Mucosa of stomach (tissue), 1 donor: ENCODE measurements around the gene STAT4.

Experiments
- H3K27me3 ChIP-seq: one replicate; pipeline ENCODE4 v1.7.0; 2013; ENCODE audit warnings: mild to moderate bottlenecking, low read length; ENCODE audit not compliant: control insufficient read depth, insufficient read depth
- H3K36me3 ChIP-seq: one replicate; pipeline ENCODE4 v1.7.0; 2013; ENCODE audit warnings: low read length; ENCODE audit not compliant: control insufficient read depth, insufficient read depth
- H3K4me1 ChIP-seq: one replicate; pipeline ENCODE4 v1.7.0; 2013; ENCODE audit warnings: mild to moderate bottlenecking, low read length; ENCODE audit not compliant: control insufficient read depth, insufficient read depth
- H3K4me3 ChIP-seq: one replicate; pipeline ENCODE4 v1.7.0; 2013; ENCODE audit warnings: low read length
- H3K9ac ChIP-seq: one replicate; pipeline ENCODE4 v1.7.0; 2013; ENCODE audit warnings: mild to moderate bottlenecking, low read length, moderate library complexity
- H3K9me3 ChIP-seq: one replicate; pipeline ENCODE4 v1.7.0; 2013; ENCODE audit warnings: mild to moderate bottlenecking, low read length, moderate library complexity; ENCODE audit not compliant: control insufficient read depth
- donor health status: Pancreatic carcinoma.

Gene STAT4

GRCh38 chr2:191127235-191127634, 23.6 kb downstream of the STAT4 start:
- Histone ChIP-seq H3K4me1 (no peaks in the 10 kb centered on the region), H3K27me3 (no peaks in the 10 kb centered on the region), H3K4me3 (no peak overlapping the region), H3K9ac (no peak overlapping the region), H3K9me3 (no peaks in the 10 kb centered on the region), H3K36me3 (no peaks in the 10 kb centered on the region)

DNA sequence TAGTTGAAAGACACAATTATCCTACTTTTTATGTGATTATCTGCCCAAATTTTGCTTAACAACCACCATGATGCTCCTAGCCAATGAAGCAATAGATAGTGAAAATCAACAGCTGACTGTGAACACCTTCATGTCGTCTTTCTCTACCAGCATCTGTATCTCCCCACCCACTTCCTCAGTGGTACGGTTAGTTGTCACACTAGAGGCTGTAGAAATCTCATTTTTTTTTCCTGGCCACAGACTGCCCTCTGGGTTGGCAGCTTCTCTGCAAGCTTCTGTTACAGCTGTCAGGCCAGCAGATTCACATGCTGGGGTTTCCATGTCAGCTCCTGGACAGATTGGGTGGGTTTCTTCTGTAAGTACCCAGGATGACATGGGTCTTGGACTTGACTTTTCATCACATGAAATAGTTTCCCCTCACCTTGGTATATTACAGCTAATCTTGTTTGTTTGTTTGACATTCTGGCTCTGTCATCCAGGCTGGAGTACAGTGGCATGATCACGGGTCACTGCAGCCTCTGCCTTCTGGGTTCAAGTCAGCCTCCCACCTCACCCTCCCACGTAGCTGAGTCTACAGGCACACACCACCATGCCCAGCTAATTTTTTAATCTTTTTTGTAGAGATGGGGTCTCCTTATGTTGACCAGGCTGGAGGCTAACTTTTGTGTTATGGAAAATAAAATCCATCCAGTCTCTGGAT, 24.3 kb downstream of the STAT4 start:
- H3K9ac ChIP-seq, result no peak overlapping the region
- H3K36me3 ChIP-seq, result no peaks in the 10 kb centered on the region
- H3K4me3 ChIP-seq, result no peak overlapping the region
- H3K4me1 ChIP-seq, result no peaks in the 10 kb centered on the region
- H3K9me3 ChIP-seq, result no peaks in the 10 kb centered on the region
- no peaks in the 10 kb centered on the region for H3K27me3 ChIP-seq

DNA sequence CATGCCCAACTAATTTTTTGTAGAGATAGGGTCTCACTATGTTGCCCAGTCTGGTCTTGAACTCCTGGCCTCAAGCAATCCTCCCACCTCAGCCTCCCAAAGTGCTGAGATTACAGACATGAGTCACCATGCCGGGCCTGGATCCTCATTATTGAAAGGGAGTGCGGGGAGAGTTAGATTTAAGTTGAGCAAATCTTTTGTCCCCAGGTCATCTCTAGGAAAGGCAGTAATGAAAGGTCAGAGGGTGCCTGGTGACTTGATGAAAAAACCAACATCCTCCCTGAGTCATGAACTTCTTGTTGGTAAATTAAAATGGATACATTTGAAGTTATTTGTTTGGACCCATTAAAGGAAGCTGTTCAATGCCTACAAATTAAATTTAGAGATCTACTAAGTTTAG, 25.1 kb downstream of the STAT4 start:
- H3K36me3 ChIP-seq, result no peaks in the 10 kb centered on the region
- H3K9ac ChIP-seq, result no peak overlapping the region
- H3K27me3 ChIP-seq, result no peaks in the 10 kb centered on the region
- H3K4me3 ChIP-seq, result no peak overlapping the region
- no peaks in the 10 kb centered on the region for H3K4me1 ChIP-seq
- no peaks in the 10 kb centered on the region for H3K9me3 ChIP-seq

DNA sequence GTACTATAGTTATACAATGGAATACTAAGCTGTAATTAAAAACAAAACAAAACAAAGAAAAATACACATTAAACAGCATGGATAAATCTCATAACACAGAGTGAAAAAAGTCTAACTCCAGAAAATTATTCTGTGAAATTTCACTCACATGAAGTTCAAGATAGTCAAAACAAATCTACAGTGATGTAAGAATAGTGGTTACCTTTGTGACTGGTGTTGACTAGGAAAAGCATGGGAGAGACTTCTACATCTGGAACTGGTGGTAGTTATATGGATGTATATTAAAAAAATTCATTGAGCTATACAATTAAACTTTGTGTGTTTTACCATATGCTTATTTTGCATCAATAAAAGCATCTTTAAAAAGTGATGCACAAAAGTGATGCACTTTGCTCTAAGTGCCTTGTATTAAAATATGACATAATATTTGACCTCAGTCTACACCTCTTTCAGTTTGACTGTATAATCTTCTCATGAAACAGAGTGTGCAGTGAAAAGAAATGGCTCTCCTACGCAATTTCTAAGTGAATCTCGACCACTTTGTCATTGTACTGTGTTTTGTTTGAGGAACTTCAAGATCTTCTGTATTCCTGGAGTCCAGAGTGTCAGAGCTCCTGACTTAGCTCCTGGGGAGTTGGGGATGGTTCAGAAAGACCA, 28.0 kb downstream of the STAT4 start:
- Histone ChIP-seq H3K9ac (no peak overlapping the region), H3K4me1 (no peaks in the 10 kb centered on the region), H3K9me3 (no peaks in the 10 kb centered on the region), H3K27me3 (no peaks in the 10 kb centered on the region), H3K36me3 (no peaks in the 10 kb centered on the region), H3K4me3 (no peak overlapping the region)

DNA sequence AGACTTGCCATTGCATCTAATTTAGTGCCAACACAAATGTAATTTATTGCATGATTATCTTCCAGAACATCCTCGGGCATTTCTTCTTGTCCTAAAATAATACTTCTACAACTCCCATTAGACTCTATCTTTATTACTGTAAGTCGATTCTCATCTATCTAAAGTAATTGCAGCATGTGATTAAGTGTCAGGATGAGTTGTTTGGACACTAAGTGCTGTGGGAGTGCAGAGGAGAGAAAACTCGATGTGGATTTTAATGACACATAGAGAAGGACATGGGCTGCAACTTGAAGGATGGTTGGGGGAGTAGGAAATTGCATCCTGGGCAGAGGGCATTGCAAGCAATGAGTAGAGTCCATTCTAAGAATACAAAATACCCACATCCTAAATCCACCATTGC, 33.5 kb downstream of the STAT4 start:
- Histone ChIP-seq H3K4me3 (no peak overlapping the region), H3K9ac (no peak overlapping the region), H3K27me3 (no peaks in the 10 kb centered on the region), H3K4me1 (no peaks in the 10 kb centered on the region), H3K36me3 (no peaks in the 10 kb centered on the region), H3K9me3 (no peaks in the 10 kb centered on the region)

DNA sequence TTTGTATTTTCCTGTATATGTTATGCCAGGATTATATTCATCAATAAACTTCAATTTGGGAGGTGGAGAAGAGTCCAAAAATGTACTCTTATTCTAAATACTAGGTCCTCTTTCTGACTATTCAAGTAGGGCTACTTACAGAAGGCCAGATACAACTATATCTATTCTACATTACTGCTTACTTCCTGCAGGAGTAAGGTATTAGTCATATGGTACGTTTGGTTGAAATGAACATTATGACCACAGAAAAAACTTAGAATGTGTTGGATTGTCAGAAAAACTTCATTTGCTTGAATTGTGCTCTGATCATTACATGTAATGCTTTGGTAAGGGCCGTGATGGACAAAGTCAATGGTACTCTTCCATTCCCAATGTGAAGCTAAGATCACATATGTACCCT, 35.0 kb downstream of the STAT4 start:
- Histone ChIP-seq H3K4me3 (no peak overlapping the region), H3K9me3 (no peaks in the 10 kb centered on the region), H3K4me1 (no peaks in the 10 kb centered on the region), H3K36me3 (no peaks in the 10 kb centered on the region), H3K9ac (no peak overlapping the region), H3K27me3 (no peaks in the 10 kb centered on the region)

- H3K4me1 ChIP-seq, result no peaks in the 10 kb centered on the region
Measured at GRCh38 chr2:191115391-191115790, 35.4 kb downstream of the STAT4 start.

GRCh38 chr2:191114403-191114886, 36.3 kb downstream of the STAT4 start:
- Histone ChIP-seq H3K9ac (no peak overlapping the region), H3K4me3 (no peak overlapping the region), H3K27me3 (no peaks in the 10 kb centered on the region), H3K36me3 (no peaks in the 10 kb centered on the region), H3K4me1 (no peaks in the 10 kb centered on the region), H3K9me3 (no peaks in the 10 kb centered on the region)

More at GRCh38 chr2:191115391-191115790, 35.4 kb downstream of the STAT4 start:
- Histone ChIP-seq H3K9ac (no peak overlapping the region), H3K27me3 (no peaks in the 10 kb centered on the region), H3K36me3 (no peaks in the 10 kb centered on the region), H3K4me3 (no peak overlapping the region), H3K9me3 (no peaks in the 10 kb centered on the region)

GRCh38 chr2:191113761-191114160, 37.0 kb downstream of the STAT4 start:
- Histone ChIP-seq H3K27me3 (no peaks in the 10 kb centered on the region), H3K4me1 (no peaks in the 10 kb centered on the region), H3K4me3 (no peak overlapping the region), H3K36me3 (no peaks in the 10 kb centered on the region), H3K9me3 (no peaks in the 10 kb centered on the region), H3K9ac (no peak overlapping the region)

DNA sequence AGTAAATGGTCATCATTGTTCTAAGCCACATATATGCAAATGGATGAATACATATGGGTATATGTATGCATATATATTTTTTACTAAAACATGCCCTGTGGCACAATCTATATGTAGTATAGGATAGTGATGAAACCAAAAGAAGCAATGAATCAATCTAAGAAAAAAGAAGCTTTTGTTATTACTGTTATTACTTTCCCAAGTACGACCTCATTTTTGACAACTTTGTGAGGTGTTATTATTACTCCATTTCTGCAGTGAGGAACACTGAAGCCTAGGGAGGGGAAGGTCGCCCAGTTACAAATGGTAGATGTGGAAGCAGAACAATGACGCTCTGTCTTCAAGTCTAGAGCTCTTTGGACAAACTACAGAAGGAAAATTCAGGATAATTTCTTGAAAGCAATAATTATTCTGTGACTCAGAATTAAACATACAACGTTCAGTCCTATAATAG, 38.3 kb downstream of the STAT4 start:
- no peaks in the 10 kb centered on the region for H3K9me3 ChIP-seq
- no peaks in the 10 kb centered on the region for H3K27me3 ChIP-seq
- H3K4me3 ChIP-seq, result no peak overlapping the region
- no peaks in the 10 kb centered on the region for H3K4me1 ChIP-seq
- no peaks in the 10 kb centered on the region for H3K36me3 ChIP-seq
- H3K9ac ChIP-seq, result no peak overlapping the region

DNA sequence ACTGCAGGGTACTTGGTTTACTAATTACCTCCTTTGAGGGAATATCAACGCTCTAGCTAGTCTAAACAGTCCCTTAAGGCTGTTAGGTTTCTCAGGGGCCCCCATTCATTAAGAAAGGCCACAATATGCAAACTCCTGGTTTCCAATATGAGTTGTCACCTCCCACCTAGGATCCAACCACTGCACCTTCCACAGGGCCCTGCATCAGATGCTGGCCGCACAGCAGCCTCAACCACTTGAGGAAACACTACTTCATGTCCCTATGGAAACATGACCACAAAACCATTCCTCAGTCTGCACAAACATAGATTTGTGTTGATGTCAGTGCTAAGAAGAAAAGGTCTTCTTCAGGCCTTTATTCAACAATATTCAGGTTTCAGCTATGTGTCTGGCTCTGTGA, 40.9 kb downstream of the STAT4 start:
- Histone ChIP-seq H3K4me3 (no peak overlapping the region), H3K9me3 (no peaks in the 10 kb centered on the region), H3K4me1 (no peaks in the 10 kb centered on the region), H3K36me3 (no peaks in the 10 kb centered on the region), H3K27me3 (no peaks in the 10 kb centered on the region), H3K9ac (no peak overlapping the region)

DNA sequence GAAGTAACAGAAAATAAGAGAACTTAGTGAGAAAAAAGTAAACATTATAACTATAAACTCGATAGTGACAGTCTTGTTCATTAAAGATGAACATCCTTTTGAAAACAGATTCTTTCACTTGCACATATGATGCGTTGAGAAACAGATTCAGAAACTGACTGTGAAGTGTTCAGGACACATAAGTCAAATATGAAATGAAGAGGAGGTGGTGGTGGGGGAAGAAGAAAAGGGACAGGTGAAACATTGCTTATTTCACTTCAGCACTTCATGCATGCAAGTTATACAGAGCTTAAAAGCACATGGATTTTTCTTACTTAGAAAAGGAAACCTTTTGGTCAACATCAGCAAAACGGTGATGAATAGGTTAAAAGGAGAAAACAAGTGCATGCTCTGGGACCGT, 42.5 kb downstream of the STAT4 start:
- no peaks in the 10 kb centered on the region for H3K36me3 ChIP-seq
- H3K4me1 ChIP-seq, result no peaks in the 10 kb centered on the region
- no peaks in the 10 kb centered on the region for H3K9me3 ChIP-seq
- H3K9ac ChIP-seq, result no peak overlapping the region
- no peaks in the 10 kb centered on the region for H3K27me3 ChIP-seq
- no peak overlapping the region for H3K4me3 ChIP-seq
